Measurements from ENCODE around the gene PTPRM. TPM values are rescaled to one million over a fixed set of nuclear protein-coding genes. Genes with fewer than 3 reads are reported as not detected.
A peak's percentile ranks its signal among the peaks of the same experiment; 100 is the strongest.
"Not testable (repeated sequence)": the region's sequence is repeated elsewhere in the genome, so short reads cannot be mapped to it uniquely, and the experiment has no call there.

The PTPRM gene
- polyA plus RNA-seq, 10 donors: 64.2 to 99.9 (median 85.1) TPM

- no peak for DNase-seq
Measured at GRCh38 chr18:7940379-7940778, 373.3 kb downstream of the PTPRM start.

GRCh38 chr18:7940971-7941370, 373.9 kb downstream of the PTPRM start:
- DNase-seq: no peak

- DNase-seq: peak; percentile 31 to 70 (median 58)
Measured at GRCh38 chr18:7941533-7941932, 374.4 kb downstream of the PTPRM start.

- peak in 1 of 3 donors; percentile 83 for DNase-seq
Measured at GRCh38 chr18:7945882-7946281, 378.8 kb downstream of the PTPRM start.

GRCh38 chr18:7946734-7947377, 379.7 kb downstream of the PTPRM start:
- peak in 2 of 3 donors; percentile 32 to 50 for DNase-seq

GRCh38 chr18:7950380-7951136, 383.4 kb downstream of the PTPRM start:
- peak in 1 of 3 donors; percentile 12 for DNase-seq

- DNase-seq: no peak
Measured at GRCh38 chr18:7953095-7953958, 386.2 kb downstream of the PTPRM start.

GRCh38 chr18:7954238-7954637, 387.1 kb downstream of the PTPRM start:
- no peak for DNase-seq

GRCh38 chr18:7955175-7955574, 388.1 kb downstream of the PTPRM start:
- DNase-seq: no peak

- no peak for DNase-seq
Measured at GRCh38 chr18:7957297-7957696, 390.2 kb downstream of the PTPRM start.

GRCh38 chr18:7958081-7958896, 391.2 kb downstream of the PTPRM start:
- no peak for DNase-seq

- DNase-seq: no peak
Measured at GRCh38 chr18:7958897-7959146, 391.7 kb downstream of the PTPRM start.

- not testable (repeated sequence) for DNase-seq
Measured at GRCh38 chr18:7966682-7967081, 399.6 kb downstream of the PTPRM start.

- no peak for DNase-seq
Measured at GRCh38 chr18:7974200-7974874, 407.2 kb downstream of the PTPRM start.

- no peak for DNase-seq
Measured at GRCh38 chr18:7977897-7978296, 410.8 kb downstream of the PTPRM start.

- DNase-seq: no peak
Measured at GRCh38 chr18:7978834-7979233, 411.7 kb downstream of the PTPRM start.

GRCh38 chr18:7979714-7980113, 412.6 kb downstream of the PTPRM start:
- DNase-seq: no peak

GRCh38 chr18:7980136-7980535, 413.0 kb downstream of the PTPRM start:
- no peak for DNase-seq

GRCh38 chr18:7980656-7981055, 413.5 kb downstream of the PTPRM start:
- DNase-seq: no peak

- no peak for DNase-seq
Measured at GRCh38 chr18:7982216-7982615, 415.1 kb downstream of the PTPRM start.

- peak in 2 of 3 donors; percentile 29 to 64 for DNase-seq
Measured at GRCh38 chr18:7987284-7987976, 420.3 kb downstream of the PTPRM start.

All from muscle of back (tissue), 11 donors.